Measurements from ENCODE around the gene MUC5B.

Gene MUC5B

GRCh38 chr11:1254733-1255132 lies 31.9 kb downstream of the MUC5B start:
- H3K27ac ChIP-seq: no peak overlapping the region
- no peaks in the 10 kb centered on the region for H3K79me2 ChIP-seq (ENCODE audit: insufficient read depth, low read depth)
- H3K9ac ChIP-seq: no peak overlapping the region
- H3K36me3 ChIP-seq (ENCODE audit: insufficient read depth): no peaks in the 10 kb centered on the region
- no peak overlapping the region for H2AFZ ChIP-seq (ENCODE audit: low read depth)
- no peak overlapping the region for H3K4me3 ChIP-seq (IDR thresholded peaks at IDR 0.05; ENCODE audit: insufficient read depth, low read depth, low read length)
- H4K20me1 ChIP-seq (ENCODE audit: insufficient read depth): no peaks in the 10 kb centered on the region
- H3K4me2 ChIP-seq: no peak overlapping the region
- no peaks in the 10 kb centered on the region for H3K4me1 ChIP-seq (ENCODE audit: low read depth, poor library complexity, severe bottlenecking)
- H3K27me3 ChIP-seq (ENCODE audit: insufficient read depth, low read depth): no peaks in the 10 kb centered on the region; the same call in 1 of the 2 replicates
- TF ChIP-seq, protein P1, sequence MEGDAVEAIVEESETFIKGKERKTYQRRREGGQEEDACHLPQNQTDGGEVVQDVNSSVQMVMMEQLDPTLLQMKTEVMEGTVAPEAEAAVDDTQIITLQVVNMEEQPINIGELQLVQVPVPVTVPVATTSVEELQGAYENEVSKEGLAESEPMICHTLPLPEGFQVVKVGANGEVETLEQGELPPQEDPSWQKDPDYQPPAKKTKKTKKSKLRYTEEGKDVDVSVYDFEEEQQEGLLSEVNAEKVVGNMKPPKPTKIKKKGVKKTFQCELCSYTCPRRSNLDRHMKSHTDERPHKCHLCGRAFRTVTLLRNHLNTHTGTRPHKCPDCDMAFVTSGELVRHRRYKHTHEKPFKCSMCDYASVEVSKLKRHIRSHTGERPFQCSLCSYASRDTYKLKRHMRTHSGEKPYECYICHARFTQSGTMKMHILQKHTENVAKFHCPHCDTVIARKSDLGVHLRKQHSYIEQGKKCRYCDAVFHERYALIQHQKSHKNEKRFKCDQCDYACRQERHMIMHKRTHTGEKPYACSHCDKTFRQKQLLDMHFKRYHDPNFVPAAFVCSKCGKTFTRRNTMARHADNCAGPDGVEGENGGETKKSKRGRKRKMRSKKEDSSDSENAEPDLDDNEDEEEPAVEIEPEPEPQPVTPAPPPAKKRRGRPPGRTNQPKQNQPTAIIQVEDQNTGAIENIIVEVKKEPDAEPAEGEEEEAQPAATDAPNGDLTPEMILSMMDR (conservative IDR thresholded peaks at IDR 0.05; ENCODE audit: low read depth, low read length): no peak

DNA sequence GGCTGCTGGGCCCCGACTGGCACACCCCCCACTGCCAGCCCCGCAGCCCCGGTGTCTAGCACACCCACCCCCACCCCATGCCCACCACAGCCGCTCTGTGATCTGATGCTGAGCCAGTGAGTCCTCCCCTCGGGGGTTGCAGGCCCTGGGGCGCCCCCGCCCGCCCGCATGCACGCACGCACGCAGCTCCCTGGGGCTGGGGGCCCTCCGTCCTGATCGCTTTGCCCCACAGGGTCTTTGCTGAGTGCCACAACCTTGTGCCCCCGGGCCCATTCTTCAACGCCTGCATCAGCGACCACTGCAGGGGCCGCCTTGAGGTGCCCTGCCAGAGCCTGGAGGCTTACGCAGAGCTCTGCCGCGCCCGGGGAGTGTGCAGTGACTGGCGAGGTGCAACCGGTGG lies 32.3 kb downstream of the MUC5B start:
- no peak overlapping the region for H2AFZ ChIP-seq (ENCODE audit: low read depth)
- H3K79me2 ChIP-seq (ENCODE audit: insufficient read depth, low read depth): no peaks in the 10 kb centered on the region
- no peak overlapping the region for H3K4me2 ChIP-seq
- TF ChIP-seq, protein P1 (conservative IDR thresholded peaks at IDR 0.05; ENCODE audit: low read depth, low read length): no peak
- no peaks in the 10 kb centered on the region; the same call in 1 of the 2 replicates for H3K27me3 ChIP-seq (ENCODE audit: insufficient read depth, low read depth)
- H4K20me1 ChIP-seq (ENCODE audit: insufficient read depth): no peaks in the 10 kb centered on the region
- no peaks in the 10 kb centered on the region for H3K36me3 ChIP-seq (ENCODE audit: insufficient read depth)
- no peak overlapping the region for H3K27ac ChIP-seq
- H3K9ac ChIP-seq: no peak overlapping the region
- no peak overlapping the region for H3K4me3 ChIP-seq (IDR thresholded peaks at IDR 0.05; ENCODE audit: insufficient read depth, low read depth, low read length)
- no peaks in the 10 kb centered on the region for H3K4me1 ChIP-seq (ENCODE audit: low read depth, poor library complexity, severe bottlenecking)

- Histone ChIP-seq H3K27ac (no peak overlapping the region), H3K4me2 (no peak overlapping the region), H4K20me1 (ENCODE audit: insufficient read depth) (no peaks in the 10 kb centered on the region), H3K79me2 (ENCODE audit: insufficient read depth, low read depth) (no peaks in the 10 kb centered on the region), H2AFZ (ENCODE audit: low read depth) (no peak overlapping the region), H3K4me3 (IDR thresholded peaks at IDR 0.05; ENCODE audit: insufficient read depth, low read depth, low read length) (no peak overlapping the region), H3K36me3 (ENCODE audit: insufficient read depth) (no peaks in the 10 kb centered on the region), H3K9ac (no peak overlapping the region), H3K4me1 (ENCODE audit: low read depth, poor library complexity, severe bottlenecking) (no peaks in the 10 kb centered on the region), H3K27me3 (ENCODE audit: insufficient read depth, low read depth) (no peaks in the 10 kb centered on the region; the same call in 1 of the 2 replicates)
- TF ChIP-seq, protein P1 (conservative IDR thresholded peaks at IDR 0.05; ENCODE audit: low read depth, low read length): no peak
These were observed 33.6 kb downstream of the MUC5B start for GRCh38 chr11:1256257-1257045.

GRCh38 chr11:1257366-1257765 lies 34.5 kb downstream of the MUC5B start:
- H2AFZ ChIP-seq (ENCODE audit: low read depth): no peak overlapping the region
- H3K4me1 ChIP-seq (ENCODE audit: low read depth, poor library complexity, severe bottlenecking): no peaks in the 10 kb centered on the region
- no peak overlapping the region for H3K4me3 ChIP-seq (IDR thresholded peaks at IDR 0.05; ENCODE audit: insufficient read depth, low read depth, low read length)
- no peaks in the 10 kb centered on the region for H3K79me2 ChIP-seq (ENCODE audit: insufficient read depth, low read depth)
- H3K27me3 ChIP-seq (ENCODE audit: insufficient read depth, low read depth): no peaks in the 10 kb centered on the region; the same call in 1 of the 2 replicates
- TF ChIP-seq, protein P1 (conservative IDR thresholded peaks at IDR 0.05; ENCODE audit: low read depth, low read length): no peak
- no peak overlapping the region for H3K27ac ChIP-seq
- no peaks in the 10 kb centered on the region for H4K20me1 ChIP-seq (ENCODE audit: insufficient read depth)
- no peaks in the 10 kb centered on the region for H3K36me3 ChIP-seq (ENCODE audit: insufficient read depth)
- no peak overlapping the region for H3K4me2 ChIP-seq
- H3K9ac ChIP-seq: no peak overlapping the region

All from KMS-11 (cell line).